GM12878 (cell line): ENCODE data around the gene PLEKHJ1. TPM values are rescaled to one million over a fixed set of nuclear protein-coding genes. Genes with fewer than 3 reads are reported as not detected.
A peak's percentile ranks its signal among the peaks of the same experiment; 100 is the strongest.

Experiments
- BHLHE40 ChIP-seq, 2 experiments: fragments of 450-650 bp in 1 of 2; IDR thresholded peaks; 2 replicates each; pipeline ENCODE4 v1.6.1; 2011 to 2017; ENCODE audit warnings: low read depth in 2 of 2, borderline replicate concordance in 1 of 2, improper control_type of control experiment in 1 of 2, low read length in 1 of 2, mild to moderate bottlenecking in 1 of 2
- CBX5 ChIP-seq: sonication (generic); IDR thresholded peaks from 2 replicates; pipeline ENCODE4 v1.6.1; 2016; ENCODE audit warnings: low read depth, moderate library complexity, mild to moderate bottlenecking, inconsistent platforms
- CHD2 ChIP-seq: IDR thresholded peaks from 2 replicates; pipeline ENCODE4 v1.6.1; 2011; ENCODE audit warnings: low read depth, low read length, improper control_type of control experiment, borderline replicate concordance
- EP300 ChIP-seq, 2 experiments: fragments of 150-350 bp in 1 of 2; IDR thresholded peaks; 2 replicates each; pipeline ENCODE4 v1.6.1; 2011 to 2012; ENCODE audit warnings: low read depth in 2 of 2, low read length in 2 of 2, borderline replicate concordance in 1 of 2, improper control_type of control experiment in 1 of 2, inconsistent platforms in 1 of 2; ENCODE audit not compliant: control insufficient read depth in 1 of 2
- ETV6 ChIP-seq, 2 experiments: fragments of 450-650 bp in 1 of 2; IDR thresholded peaks in 1 of 2; conservative IDR thresholded peaks in 1 of 2; 2 replicates each; pipeline ENCODE4 v1.6.1; 2014; ENCODE audit warnings: antibody characterized with exemption in 1 of 2, borderline replicate concordance in 1 of 2, low read depth in 1 of 2, mild to moderate bottlenecking in 1 of 2, moderate library complexity in 1 of 2
- FOXM1 ChIP-seq: IDR thresholded peaks from 2 replicates; pipeline ENCODE4 v1.6.1; 2012; ENCODE audit warnings: low read depth, mild to moderate bottlenecking, inconsistent platforms, low read length, moderate library complexity
- JUND ChIP-seq: IDR thresholded peaks from 2 replicates; pipeline ENCODE4 v1.6.1; 2012; ENCODE audit warnings: low read depth, mild to moderate bottlenecking, low read length, improper control_type of control experiment, moderate library complexity
- KAT2A ChIP-seq: conservative IDR thresholded peaks from 2 replicates; pipeline ENCODE4 v1.6.1; 2011; ENCODE audit warnings: low read depth, low read length; ENCODE audit not compliant: control insufficient read depth
- NBN ChIP-seq: fragments of 450-650 bp; IDR thresholded peaks from 2 replicates; pipeline ENCODE4 v1.6.1; 2016
- NR2C2 ChIP-seq: IDR thresholded peaks from 2 replicates; pipeline ENCODE4 v1.6.1; 2011; ENCODE audit warnings: borderline replicate concordance, low read depth; ENCODE audit not compliant: control insufficient read depth, insufficient read length
- NRF1 ChIP-seq: conservative IDR thresholded peaks from 2 replicates; pipeline ENCODE4 v1.6.1; 2011; ENCODE audit warnings: mild to moderate bottlenecking, low read depth, low read length, improper control_type of control experiment
- POU2F2 ChIP-seq: IDR thresholded peaks from 3 replicates; pipeline ENCODE4 v1.6.1; 2011; ENCODE audit warnings: low read depth, mild to moderate bottlenecking, low read length, borderline replicate concordance
- RAD21 ChIP-seq: IDR thresholded peaks from 2 replicates; pipeline ENCODE4 v1.6.1; 2011; ENCODE audit warnings: mild to moderate bottlenecking, low read depth, low read length, moderate library complexity; ENCODE audit not compliant: insufficient read depth
- RBBP5 ChIP-seq: fragments of 200-600 bp; sonication (generic); conservative IDR thresholded peaks from 2 replicates; pipeline ENCODE4 v1.6.1; 2016
- SMAD1 ChIP-seq: fragments of 450-650 bp; IDR thresholded peaks from 2 replicates; pipeline ENCODE4 v1.6.1; 2018; ENCODE audit warnings: mild to moderate bottlenecking, low read depth; ENCODE audit not compliant: partially characterized antibody
- SMAD5 ChIP-seq: IDR thresholded peaks from 2 replicates; pipeline ENCODE4 v1.6.1; 2016; ENCODE audit warnings: antibody characterized with exemption, low read depth
- SMARCA5 ChIP-seq: fragments of 450-650 bp; IDR thresholded peaks from 2 replicates; pipeline ENCODE4 v1.6.1; 2017; ENCODE audit warnings: mild to moderate bottlenecking
- WRNIP1 ChIP-seq: IDR thresholded peaks from 2 replicates; pipeline ENCODE4 v1.6.1; 2011; ENCODE audit warnings: low read depth, low read length, improper control_type of control experiment, borderline replicate concordance
- polyA plus RNA-seq, 11 experiments: library from polyadenylated mRNA; depleted of rRNA in 4 of 11; unstranded in 6 of 11; stranded (reverse) in 5 of 11; fragments of >200 nt; fragmentation: Nextera tagmentation in 4 of 11; fragmentation: Illumina TruSeq in 1 of 11; extraction: Ambion mirVana in 4 of 11; extraction: Trizol in 1 of 11; gene quantifications; 1 replicate in 1 of 11; 2 replicates in 10 of 11; pipeline versions ENCODE4 v1.2.1 to v1.2.3, GENCODE V29; 2011 to 2016; ENCODE audit warnings: inconsistent platforms in 2 of 11, missing spikeins in 2 of 11, low read depth in 1 of 11
- total RNA-seq, 4 experiments: library from RNA; depleted of rRNA in 3 of 4; stranded (reverse); fragments of >200 nt in 3 of 4; fragmentation: Illumina TruSeq in 1 of 4; extraction: Trizol in 1 of 4; gene quantifications; 2 replicates each; pipeline versions ENCODE4 v1.2.1 to v1.2.3, GENCODE V29; 2013 to 2021
- TF ChIP-seq, protein P1 (sequence below): fragments of 450-650 bp; IDR thresholded peaks from 2 replicates; pipeline ENCODE4 v1.6.1; 2016; ENCODE audit warnings: mild to moderate bottlenecking
- TF ChIP-seq, protein P2 (sequence below): IDR thresholded peaks from 2 replicates; pipeline ENCODE4 v1.6.1; 2011; ENCODE audit warnings: mild to moderate bottlenecking, low read depth, low read length, moderate library complexity; ENCODE audit not compliant: insufficient replicate concordance
- TF ChIP-seq, protein P3 (sequence below): fragments of 450-650 bp; IDR thresholded peaks from 2 replicates; pipeline ENCODE4 v1.6.1; 2018; ENCODE audit warnings: mild to moderate bottlenecking, low read depth, moderate library complexity; ENCODE audit not compliant: partially characterized antibody
- TF ChIP-seq, protein P4 (sequence below), 3 experiments: IDR thresholded peaks in 2 of 3; conservative IDR thresholded peaks in 1 of 3; 2 replicates each; pipeline ENCODE4 v1.5.1; 2011; ENCODE audit warnings: low read depth in 3 of 3, low read length in 3 of 3, mild to moderate bottlenecking in 3 of 3, control low read depth in 2 of 3, moderate library complexity in 2 of 3, inconsistent platforms in 1 of 3, mixed read lengths in 1 of 3; ENCODE audit not compliant: control insufficient read depth in 2 of 3, insufficient read depth in 1 of 3; ENCODE audit errors: extremely low read depth in 1 of 3

Gene PLEKHJ1
- total and polyA plus RNA-seq, 10 of the 15 experiments (the other 5 are each of a cell fraction or from before 2014, with no cell fraction given) = 1.3 to 133 (median 75.0) TPM

DNA sequence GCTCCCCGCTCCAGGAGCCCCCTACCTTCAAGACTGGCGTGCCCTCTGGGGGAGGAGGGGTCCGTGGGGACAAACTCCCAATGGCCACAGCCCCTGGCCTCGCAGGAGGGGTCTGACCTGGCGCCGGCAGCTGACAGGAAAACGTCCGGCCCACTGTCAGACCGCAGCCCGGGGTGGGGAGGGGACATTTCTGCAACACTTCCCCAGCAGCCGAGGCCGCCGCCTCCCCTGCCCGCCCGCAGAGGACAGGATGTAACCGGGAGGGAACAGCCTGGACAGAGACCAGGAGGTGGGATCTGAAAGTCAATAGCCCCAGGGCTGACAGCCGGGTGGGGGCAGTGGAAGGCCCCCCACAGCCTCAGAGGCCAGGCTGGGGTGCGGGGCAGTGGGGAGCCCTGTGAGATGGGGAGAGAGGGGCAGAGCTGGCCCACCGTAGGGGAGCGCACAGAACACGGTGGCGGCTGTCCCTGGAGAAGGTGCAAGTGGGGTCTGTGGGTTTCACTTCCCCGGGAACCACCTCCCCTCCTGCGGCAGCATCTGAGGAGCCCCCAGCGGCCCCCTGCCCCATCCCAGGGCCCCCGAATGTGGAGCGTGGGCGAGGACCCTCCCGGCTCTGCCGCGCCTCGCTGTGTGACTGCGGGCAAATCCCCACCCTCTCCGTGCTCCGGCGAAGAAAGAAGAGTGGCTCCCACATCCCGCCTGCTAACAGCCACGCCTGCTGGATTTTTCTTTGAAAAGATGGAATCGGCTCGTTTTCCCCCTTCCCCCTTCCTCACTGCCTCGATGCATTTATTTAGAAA, 46.1 kb upstream of the PLEKHJ1 start, which contains the start of gene PEAK3 (continued):
- no peak for TF ChIP-seq NR2C2
- TF ChIP-seq, protein P1, sequence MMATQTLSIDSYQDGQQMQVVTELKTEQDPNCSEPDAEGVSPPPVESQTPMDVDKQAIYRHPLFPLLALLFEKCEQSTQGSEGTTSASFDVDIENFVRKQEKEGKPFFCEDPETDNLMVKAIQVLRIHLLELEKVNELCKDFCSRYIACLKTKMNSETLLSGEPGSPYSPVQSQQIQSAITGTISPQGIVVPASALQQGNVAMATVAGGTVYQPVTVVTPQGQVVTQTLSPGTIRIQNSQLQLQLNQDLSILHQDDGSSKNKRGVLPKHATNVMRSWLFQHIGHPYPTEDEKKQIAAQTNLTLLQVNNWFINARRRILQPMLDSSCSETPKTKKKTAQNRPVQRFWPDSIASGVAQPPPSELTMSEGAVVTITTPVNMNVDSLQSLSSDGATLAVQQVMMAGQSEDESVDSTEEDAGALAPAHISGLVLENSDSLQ = no peak
- no peak for TF ChIP-seq JUND
- TF ChIP-seq, protein P2, sequence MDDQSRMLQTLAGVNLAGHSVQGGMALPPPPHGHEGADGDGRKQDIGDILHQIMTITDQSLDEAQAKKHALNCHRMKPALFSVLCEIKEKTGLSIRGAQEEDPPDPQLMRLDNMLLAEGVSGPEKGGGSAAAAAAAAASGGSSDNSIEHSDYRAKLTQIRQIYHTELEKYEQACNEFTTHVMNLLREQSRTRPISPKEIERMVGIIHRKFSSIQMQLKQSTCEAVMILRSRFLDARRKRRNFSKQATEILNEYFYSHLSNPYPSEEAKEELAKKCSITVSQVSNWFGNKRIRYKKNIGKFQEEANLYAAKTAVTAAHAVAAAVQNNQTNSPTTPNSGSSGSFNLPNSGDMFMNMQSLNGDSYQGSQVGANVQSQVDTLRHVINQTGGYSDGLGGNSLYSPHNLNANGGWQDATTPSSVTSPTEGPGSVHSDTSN = no peak
- no peak for TF ChIP-seq KAT2A
- peak in 1 of 2 experiments; percentile 76; a peak in 1 of 4 replicates for TF ChIP-seq BHLHE40 (IDR thresholded peaks at IDR 0.05; ENCODE audit: borderline replicate concordance in 1 of 2, low read depth in 2 of 2, low read length in 1 of 2)
- TF ChIP-seq, protein P3, sequence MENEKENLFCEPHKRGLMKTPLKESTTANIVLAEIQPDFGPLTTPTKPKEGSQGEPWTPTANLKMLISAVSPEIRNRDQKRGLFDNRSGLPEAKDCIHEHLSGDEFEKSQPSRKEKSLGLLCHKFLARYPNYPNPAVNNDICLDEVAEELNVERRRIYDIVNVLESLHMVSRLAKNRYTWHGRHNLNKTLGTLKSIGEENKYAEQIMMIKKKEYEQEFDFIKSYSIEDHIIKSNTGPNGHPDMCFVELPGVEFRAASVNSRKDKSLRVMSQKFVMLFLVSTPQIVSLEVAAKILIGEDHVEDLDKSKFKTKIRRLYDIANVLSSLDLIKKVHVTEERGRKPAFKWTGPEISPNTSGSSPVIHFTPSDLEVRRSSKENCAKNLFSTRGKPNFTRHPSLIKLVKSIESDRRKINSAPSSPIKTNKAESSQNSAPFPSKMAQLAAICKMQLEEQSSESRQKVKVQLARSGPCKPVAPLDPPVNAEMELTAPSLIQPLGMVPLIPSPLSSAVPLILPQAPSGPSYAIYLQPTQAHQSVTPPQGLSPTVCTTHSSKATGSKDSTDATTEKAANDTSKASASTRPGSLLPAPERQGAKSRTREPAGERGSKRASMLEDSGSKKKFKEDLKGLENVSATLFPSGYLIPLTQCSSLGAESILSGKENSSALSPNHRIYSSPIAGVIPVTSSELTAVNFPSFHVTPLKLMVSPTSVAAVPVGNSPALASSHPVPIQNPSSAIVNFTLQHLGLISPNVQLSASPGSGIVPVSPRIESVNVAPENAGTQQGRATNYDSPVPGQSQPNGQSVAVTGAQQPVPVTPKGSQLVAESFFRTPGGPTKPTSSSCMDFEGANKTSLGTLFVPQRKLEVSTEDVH = no peak
- TF ChIP-seq SMARCA5 = no peak
- no peak for TF ChIP-seq FOXM1
- TF ChIP-seq WRNIP1 = no peak
- TF ChIP-seq CHD2 = no peak
- TF ChIP-seq RAD21 = no peak
- TF ChIP-seq, protein P4, sequence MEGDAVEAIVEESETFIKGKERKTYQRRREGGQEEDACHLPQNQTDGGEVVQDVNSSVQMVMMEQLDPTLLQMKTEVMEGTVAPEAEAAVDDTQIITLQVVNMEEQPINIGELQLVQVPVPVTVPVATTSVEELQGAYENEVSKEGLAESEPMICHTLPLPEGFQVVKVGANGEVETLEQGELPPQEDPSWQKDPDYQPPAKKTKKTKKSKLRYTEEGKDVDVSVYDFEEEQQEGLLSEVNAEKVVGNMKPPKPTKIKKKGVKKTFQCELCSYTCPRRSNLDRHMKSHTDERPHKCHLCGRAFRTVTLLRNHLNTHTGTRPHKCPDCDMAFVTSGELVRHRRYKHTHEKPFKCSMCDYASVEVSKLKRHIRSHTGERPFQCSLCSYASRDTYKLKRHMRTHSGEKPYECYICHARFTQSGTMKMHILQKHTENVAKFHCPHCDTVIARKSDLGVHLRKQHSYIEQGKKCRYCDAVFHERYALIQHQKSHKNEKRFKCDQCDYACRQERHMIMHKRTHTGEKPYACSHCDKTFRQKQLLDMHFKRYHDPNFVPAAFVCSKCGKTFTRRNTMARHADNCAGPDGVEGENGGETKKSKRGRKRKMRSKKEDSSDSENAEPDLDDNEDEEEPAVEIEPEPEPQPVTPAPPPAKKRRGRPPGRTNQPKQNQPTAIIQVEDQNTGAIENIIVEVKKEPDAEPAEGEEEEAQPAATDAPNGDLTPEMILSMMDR (IDR thresholded peaks at IDR 0.05 in 2 of 3, conservative IDR thresholded peaks at IDR 0.05 in 1 of 3; ENCODE audit: control insufficient read depth in 2 of 3, extremely low read depth in 1 of 3, insufficient read depth in 1 of 3, low read depth in 3 of 3, low read length in 3 of 3) = peak in 1 of 3 experiments; percentile 2; a peak in 1 of 6 replicates
- no peak for TF ChIP-seq NBN
- no peak for TF ChIP-seq EP300 (IDR thresholded peaks at IDR 0.05; ENCODE audit: borderline replicate concordance in 1 of 2, control insufficient read depth in 1 of 2, low read depth in 2 of 2, low read length in 2 of 2)
- TF ChIP-seq NRF1 = no peak
- TF ChIP-seq ETV6 (conservative IDR thresholded peaks at IDR 0.05 in 1 of 2, IDR thresholded peaks at IDR 0.05 in 1 of 2; ENCODE audit: borderline replicate concordance in 1 of 2, low read depth in 1 of 2) = no peak
- no peak for TF ChIP-seq SMAD1
- TF ChIP-seq SMAD5 = no peak
- TF ChIP-seq RBBP5 = no peak
- TF ChIP-seq CBX5 = no peak
- no peak for TF ChIP-seq POU2F2
